IMR-90 (cell line): ENCODE data around the gene KCNA10. TPM values are rescaled to one million over a fixed set of nuclear protein-coding genes. Genes with fewer than 3 reads are reported as not detected.

ENCODE experiments used
- ATAC-seq: fragments of 200-7000 bp; cut with Tn5 transposase; 2 replicates; pipeline ENCODE4 v1.9.1; 2020; ENCODE audit warnings: low read depth, mild to moderate bottlenecking, moderate library complexity
- BruUV-seq: library from RNA; stranded (reverse); fragments of 400-500 nt; replicated peaks from 2 replicates; lab custom pipeline; 2021; lab: Mats Ljungman, UMichigan
- CTCF ChIA-PET: fragments of 300-600 bp; formaldehyde crosslinking; extraction: SDS; loops from one replicate; lab custom pipeline; 2021; ENCODE audit warnings: antibody characterized with exemption; lab: Yijun Ruan, JAX
- POLR2A ChIA-PET: fragments of 300-600 bp; sonication (Branson Sonifier 250); formaldehyde crosslinking; loops from one replicate; lab custom pipeline; 2022; ENCODE audit warnings: antibody characterized with exemption; ENCODE audit not compliant: unreplicated experiment; lab: Charles Lee
- DNase-seq: peaks from one replicate; pipeline ENCODE4 v3.0.0; 2013
- H2AFZ ChIP-seq: replicated peaks from 2 replicates; pipeline ENCODE3; 2013; ENCODE audit warnings: low read length, mild to moderate bottlenecking; ENCODE audit not compliant: poor library complexity
- H2AK5ac ChIP-seq: 2 replicates; pipeline ENCODE4 v1.6.1; 2013; ENCODE audit warnings: low read depth, low read length, inconsistent platforms
- H2AK9ac ChIP-seq: replicated peaks from 2 replicates; pipeline ENCODE3; 2013; ENCODE audit warnings: mild to moderate bottlenecking, low read depth, low read length, moderate library complexity; ENCODE audit not compliant: poor library complexity
- H2BK120ac ChIP-seq: 2 replicates; pipeline ENCODE4 v1.6.1; 2013; ENCODE audit warnings: low read depth, low read length, inconsistent platforms
- H2BK15ac ChIP-seq: 3 replicates; pipeline ENCODE4 v1.6.1; 2013; ENCODE audit warnings: low read depth, low read length, inconsistent platforms
- H2BK20ac ChIP-seq: 2 replicates; pipeline ENCODE4 v1.6.1; 2013; ENCODE audit warnings: low read depth, mild to moderate bottlenecking, inconsistent platforms, low read length, moderate library complexity
- H2BK5ac ChIP-seq: 2 replicates; pipeline ENCODE4 v1.6.1; 2013; ENCODE audit warnings: mild to moderate bottlenecking, low read depth, low read length, inconsistent platforms; ENCODE audit not compliant: poor library complexity, severe bottlenecking
- H3K14ac ChIP-seq: replicated peaks from 2 replicates; pipeline ENCODE4 v1.6.1; 2013; ENCODE audit warnings: low read depth, low read length, inconsistent platforms
- H3K18ac ChIP-seq: 2 replicates; pipeline ENCODE4 v1.6.1; 2013; ENCODE audit warnings: low read depth, low read length, control low read depth
- H3K23ac ChIP-seq: 2 replicates; pipeline ENCODE4 v1.6.1; 2013; ENCODE audit warnings: low read depth, low read length, inconsistent platforms
- H3K27ac ChIP-seq: 2 replicates; pipeline ENCODE4 v1.5.1; 2013; ENCODE audit warnings: mild to moderate bottlenecking, control low read depth, low read length; ENCODE audit not compliant: insufficient read depth
- H3K27me3 ChIP-seq: 2 replicates; pipeline ENCODE4 v1.6.1; 2013; ENCODE audit warnings: low read length; ENCODE audit not compliant: control insufficient read depth, insufficient read depth
- H3K36me3 ChIP-seq: 2 replicates; pipeline ENCODE4 v1.6.1; 2013; ENCODE audit warnings: low read length, mixed read lengths; ENCODE audit not compliant: control insufficient read depth, insufficient read depth
- H3K4ac ChIP-seq: 2 replicates; pipeline ENCODE4 v1.6.1; 2013; ENCODE audit warnings: low read depth, low read length, inconsistent platforms
- H3K4me1 ChIP-seq: 2 replicates; pipeline ENCODE4 v1.6.1; 2013; ENCODE audit warnings: low read length, mixed read lengths; ENCODE audit not compliant: control insufficient read depth, insufficient read depth
- H3K4me2 ChIP-seq: 2 replicates; pipeline ENCODE4 v1.6.1; 2013; ENCODE audit warnings: low read depth, mild to moderate bottlenecking, control low read depth, low read length, moderate library complexity
- H3K4me3 ChIP-seq: 2 replicates; pipeline ENCODE4 v1.5.1; 2013; ENCODE audit warnings: low read depth, mild to moderate bottlenecking, control low read depth, low read length, moderate library complexity; ENCODE audit not compliant: insufficient read depth
- H3K56ac ChIP-seq: 2 replicates; pipeline ENCODE4 v1.6.1; 2013; ENCODE audit warnings: low read length, inconsistent platforms; ENCODE audit not compliant: insufficient read depth; ENCODE audit errors: extremely low read depth
- H3K79me1 ChIP-seq, 2 experiments: 2 replicates each; pipeline ENCODE4 v1.6.1; 2013; ENCODE audit warnings: low read length in 2 of 2, inconsistent platforms in 1 of 2, low read depth in 1 of 2
- H3K9ac ChIP-seq: 2 replicates; pipeline ENCODE4 v1.6.1; 2013; ENCODE audit warnings: low read depth, low read length, control low read depth
- H3K9me1 ChIP-seq: 2 replicates; pipeline ENCODE4 v1.6.1; 2013; ENCODE audit warnings: low read length, inconsistent platforms; ENCODE audit not compliant: insufficient read depth
- H3K9me3 ChIP-seq: 2 replicates; pipeline ENCODE4 v1.6.1; 2013; ENCODE audit warnings: low read length; ENCODE audit not compliant: control insufficient read depth, insufficient read depth
- H4K20me1 ChIP-seq: 2 replicates; pipeline ENCODE4 v1.6.1; 2013; ENCODE audit warnings: low read length, inconsistent platforms; ENCODE audit not compliant: insufficient read depth
- H4K5ac ChIP-seq: 2 replicates; pipeline ENCODE4 v1.6.1; 2013; ENCODE audit warnings: mild to moderate bottlenecking, low read depth, low read length, control low read depth
- H4K8ac ChIP-seq, 2 experiments: 2 replicates each; pipeline ENCODE4 v1.6.1; 2013; ENCODE audit warnings: low read depth in 2 of 2, low read length in 2 of 2, control low read depth in 1 of 2, inconsistent platforms in 1 of 2
- H4K91ac ChIP-seq: 2 replicates; pipeline ENCODE4 v1.6.1; 2013; ENCODE audit warnings: low read depth, low read length, inconsistent platforms; ENCODE audit not compliant: insufficient read depth
- BHLHE40 ChIP-seq: fragments of 150-350 bp; IDR thresholded peaks from 2 replicates; pipeline ENCODE4 v1.6.1; 2016; ENCODE audit warnings: mild to moderate bottlenecking, low read depth, low read length
- CEBPB ChIP-seq: IDR thresholded peaks from 2 replicates; pipeline ENCODE4 v1.6.1; 2012; ENCODE audit warnings: low read depth, low read length, improper control_type of control experiment
- CHD1 ChIP-seq: IDR thresholded peaks from 2 replicates; pipeline ENCODE4 v1.6.1; 2012; ENCODE audit warnings: low read depth, low read length, improper control_type of control experiment
- CTCF ChIP-seq: conservative IDR thresholded peaks from 2 replicates; pipeline ENCODE4 v1.5.1; 2012; ENCODE audit warnings: mild to moderate bottlenecking, low read depth, low read length, improper control_type of control experiment
- ELK1 ChIP-seq: fragments of 150-350 bp; IDR thresholded peaks from 2 replicates; pipeline ENCODE4 v1.6.1; 2016; ENCODE audit warnings: low read depth, mild to moderate bottlenecking, low read length, moderate library complexity, borderline replicate concordance
- FOS ChIP-seq: fragments of 150-350 bp; IDR thresholded peaks from 2 replicates; pipeline ENCODE4 v1.6.1; 2016; ENCODE audit warnings: low read depth, low read length
- MAFK ChIP-seq: IDR thresholded peaks from 2 replicates; pipeline ENCODE4 v1.6.1; 2012; ENCODE audit warnings: low read depth, low read length, improper control_type of control experiment
- MAZ ChIP-seq: IDR thresholded peaks from 2 replicates; pipeline ENCODE4 v1.6.1; 2012; ENCODE audit warnings: low read depth, mild to moderate bottlenecking, low read length, improper control_type of control experiment, moderate library complexity, borderline replicate concordance
- MXI1 ChIP-seq: IDR thresholded peaks from 2 replicates; pipeline ENCODE4 v1.6.1; 2012; ENCODE audit warnings: low read depth, mild to moderate bottlenecking, low read length, moderate library complexity, borderline replicate concordance
- NFE2L2 ChIP-seq: fragments of 150-350 bp; IDR thresholded peaks from 2 replicates; pipeline ENCODE4 v1.6.1; 2016; ENCODE audit warnings: low read depth, mild to moderate bottlenecking, low read length
- POLR2A ChIP-seq: IDR thresholded peaks from 2 replicates; pipeline ENCODE4 v1.6.1; 2012; ENCODE audit warnings: mild to moderate bottlenecking, low read depth, low read length
- RAD21 ChIP-seq: IDR thresholded peaks from 2 replicates; pipeline ENCODE4 v1.6.1; 2012; ENCODE audit warnings: low read length, improper control_type of control experiment
- RCOR1 ChIP-seq: IDR thresholded peaks from 2 replicates; pipeline ENCODE4 v1.6.1; 2012; ENCODE audit warnings: mild to moderate bottlenecking, low read length, improper control_type of control experiment; ENCODE audit not compliant: insufficient replicate concordance
- RFX5 ChIP-seq: IDR thresholded peaks from 2 replicates; pipeline ENCODE4 v1.8.0; 2012; ENCODE audit warnings: low read depth, mild to moderate bottlenecking, low read length, moderate library complexity
- SMC3 ChIP-seq: fragments of 150-350 bp; IDR thresholded peaks from 2 replicates; pipeline ENCODE4 v1.6.1; 2016; ENCODE audit warnings: low read depth, mild to moderate bottlenecking, antibody characterized with exemption, low read length, moderate library complexity
- WGBS, 2 experiments: methylation state at CpG; one replicate each; pipeline versions ENCODE4 v1.1.5 to v1.1.7; 2013; ENCODE audit warnings: missing lambda C conversion rate in 2 of 2; ENCODE audit not compliant: insufficient read length in 1 of 2; ENCODE audit errors: extremely low coverage in 2 of 2; 5-methylcytosine and 5-hydroxymethylcytosine counted together
- dilution Hi-C: fragments of 300-500 bp; cut with HindIII; formaldehyde crosslinking; loops from one replicate; pipeline ENCODE4 v1.14.3; 2018; ENCODE audit warnings: low sequenced_read_pairs; ENCODE audit not compliant: unreplicated experiment
- in situ Hi-C: fragments of 300-500 bp; cut with MboI; formaldehyde crosslinking; loops from 3 replicates; pipeline ENCODE4 v1.14.3; 2019; ENCODE audit warnings: low sequenced_read_pairs, inconsistent platforms, mixed read lengths
- intact Hi-C: fragments of 100-400 bp; cut with micrococcal nuclease; formaldehyde crosslinking; loops from 2 replicates; pipeline ENCODE4 v1.10.0; 2022
- polyA plus RNA-seq, 3 experiments: library from polyadenylated mRNA; depleted of rRNA; stranded (reverse); fragments of >200 nt; gene quantifications; 2 replicates each; pipeline ENCODE4 v1.2.3, GENCODE V29; 2012; ENCODE audit warnings: low replicate concordance in 1 of 3
- total RNA-seq: library from RNA; depleted of rRNA; stranded (reverse); fragments of >200 nt; gene quantifications from 2 replicates; pipeline ENCODE4 v1.2.3, GENCODE V29; 2012
- TF ChIP-seq, protein P1 (sequence below): fragments of 150-350 bp; IDR thresholded peaks from 2 replicates; pipeline ENCODE4 v1.6.1; 2017; ENCODE audit warnings: mild to moderate bottlenecking, antibody characterized with exemption, low read length, low read depth

Gene KCNA10
- total and polyA plus RNA-seq, 2 of the 4 experiments (the other 2 are of a cell fraction) = not detected

GRCh38 chr1:110538075-110538474, 19.1 kb upstream of the KCNA10 start:
- dilution Hi-C loops = no loop called here
- no peak overlapping the region for H3K4me3 ChIP-seq
- ChIA-PET POLR2A (no interaction called here), CTCF (no interaction called here)
- H2BK15ac ChIP-seq = no peak overlapping the region
- H3K79me1 ChIP-seq = no peaks in the 10 kb centered on the region
- no peak overlapping the region for H4K5ac ChIP-seq
- no peaks in the 10 kb centered on the region for H3K36me3 ChIP-seq
- H2BK20ac ChIP-seq = no peak overlapping the region
- no peak overlapping the region for H2AK9ac ChIP-seq
- no peak overlapping the region for H3K14ac ChIP-seq
- no peak overlapping the region for H3K4me2 ChIP-seq
- intact Hi-C loops = no loop called here
- no TSS peak for BruUV-seq
- no peaks in the 10 kb centered on the region for H4K20me1 ChIP-seq
- no peak overlapping the region for H3K9ac ChIP-seq
- H4K91ac ChIP-seq = no peak overlapping the region
- no peak overlapping the region for H3K4ac ChIP-seq
- no peaks in the 10 kb centered on the region for H3K4me1 ChIP-seq
- H3K18ac ChIP-seq = no peak overlapping the region
- no peak overlapping the region for H3K56ac ChIP-seq
- ATAC-seq (no peak), DNase-seq (no peak)
- peaks cover 10% of the 10 kb centered on the region; the same call in 1 of the 2 replicates for H3K27me3 ChIP-seq
- H3K27ac ChIP-seq = no peak overlapping the region
- no peak for TF ChIP-seq NFE2L2
- no peak for TF ChIP-seq MXI1
- no peak for TF ChIP-seq ELK1
- no peak for TF ChIP-seq CEBPB
- TF ChIP-seq MAFK = no peak
- no peak for TF ChIP-seq RAD21
- no peak for TF ChIP-seq CTCF
- TF ChIP-seq CHD1 = no peak
- TF ChIP-seq SMC3 = no peak
- TF ChIP-seq, protein P1, sequence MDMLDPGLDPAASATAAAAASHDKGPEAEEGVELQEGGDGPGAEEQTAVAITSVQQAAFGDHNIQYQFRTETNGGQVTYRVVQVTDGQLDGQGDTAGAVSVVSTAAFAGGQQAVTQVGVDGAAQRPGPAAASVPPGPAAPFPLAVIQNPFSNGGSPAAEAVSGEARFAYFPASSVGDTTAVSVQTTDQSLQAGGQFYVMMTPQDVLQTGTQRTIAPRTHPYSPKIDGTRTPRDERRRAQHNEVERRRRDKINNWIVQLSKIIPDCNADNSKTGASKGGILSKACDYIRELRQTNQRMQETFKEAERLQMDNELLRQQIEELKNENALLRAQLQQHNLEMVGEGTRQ = no peak
- TF ChIP-seq BHLHE40 = no peak
- no peak for TF ChIP-seq MAZ
- no peak for TF ChIP-seq POLR2A
- no peak for TF ChIP-seq FOS
- TF ChIP-seq RFX5 = no peak
- TF ChIP-seq RCOR1 = no peak
- H3K9me1 ChIP-seq = no peaks in the 10 kb centered on the region
- no peak overlapping the region for H2AFZ ChIP-seq
- H2BK5ac ChIP-seq = no peak overlapping the region
- H4K8ac ChIP-seq = no peak overlapping the region
- in situ Hi-C loops = no loop called here
- H3K9me3 ChIP-seq = no peaks in the 10 kb centered on the region
- no peak overlapping the region for H3K23ac ChIP-seq
- H2BK120ac ChIP-seq = no peak overlapping the region
- WGBS, 2 experiments = 56% methylated on average over 14 of the region's 16 CpGs; no CpG with 5 or more reads in 1 of the 2 experiments
- no peak overlapping the region for H2AK5ac ChIP-seq
